ENCODE results near the gene STX10. TPM values are rescaled to one million over a fixed set of nuclear protein-coding genes. Genes with fewer than 3 reads are reported as not detected.
A peak's percentile ranks its signal among the peaks of the same experiment; 100 is the strongest.

Gene STX10
- total RNA-seq, 1 experiment from 2014 or later, result 56.9 TPM

- TF ChIP-seq, protein P1, sequence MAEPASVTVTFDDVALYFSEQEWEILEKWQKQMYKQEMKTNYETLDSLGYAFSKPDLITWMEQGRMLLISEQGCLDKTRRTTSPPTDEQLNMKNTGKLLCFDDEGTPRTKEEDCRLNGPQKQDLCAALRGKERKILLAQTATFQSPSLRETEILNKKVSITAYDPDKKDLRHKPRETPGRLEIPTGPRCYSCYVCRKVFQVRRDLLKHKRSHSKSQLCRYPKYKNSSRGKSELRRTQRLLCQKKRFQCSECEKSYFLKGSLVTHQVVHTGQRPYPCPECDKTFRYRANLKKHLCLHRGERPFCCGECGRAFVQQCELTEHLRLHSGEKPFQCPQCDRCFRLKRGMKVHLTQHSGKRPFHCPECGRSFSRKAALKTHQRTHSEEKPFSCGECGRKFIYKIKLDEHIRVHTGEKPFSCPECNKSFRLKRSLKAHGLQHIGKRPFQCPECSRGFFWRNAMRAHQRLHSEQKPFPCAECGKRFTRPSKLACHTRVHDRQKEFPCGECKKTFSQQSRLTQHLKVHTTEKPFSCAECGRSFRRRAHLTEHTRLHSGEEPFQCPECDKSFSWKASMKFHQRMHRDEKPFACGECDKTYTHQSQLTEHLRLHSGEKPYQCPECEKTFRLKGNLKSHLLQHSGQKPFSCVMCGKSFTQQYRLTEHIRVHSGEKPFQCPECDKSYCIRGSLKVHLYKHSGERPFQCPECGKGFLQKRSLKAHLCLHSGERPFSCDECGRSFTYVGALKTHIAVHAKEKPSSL (CRISPR knock-in tag; conservative IDR thresholded peaks at IDR 0.05), result no peak
- TF ChIP-seq JUN (CRISPR knock-in tag; IDR thresholded peaks at IDR 0.05), result peak; percentile 82; the same call in 1 of the 2 replicates
- TF ChIP-seq TEAD4 (CRISPR knock-in tag; IDR thresholded peaks at IDR 0.05), result no peak
- TF ChIP-seq, protein P2, sequence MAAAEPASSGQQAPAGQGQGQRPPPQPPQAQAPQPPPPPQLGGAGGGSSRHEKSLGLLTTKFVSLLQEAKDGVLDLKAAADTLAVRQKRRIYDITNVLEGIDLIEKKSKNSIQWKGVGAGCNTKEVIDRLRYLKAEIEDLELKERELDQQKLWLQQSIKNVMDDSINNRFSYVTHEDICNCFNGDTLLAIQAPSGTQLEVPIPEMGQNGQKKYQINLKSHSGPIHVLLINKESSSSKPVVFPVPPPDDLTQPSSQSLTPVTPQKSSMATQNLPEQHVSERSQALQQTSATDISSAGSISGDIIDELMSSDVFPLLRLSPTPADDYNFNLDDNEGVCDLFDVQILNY (CRISPR knock-in tag; IDR thresholded peaks at IDR 0.05), result no peak
- TF ChIP-seq ZNF121 (CRISPR knock-in tag; IDR thresholded peaks at IDR 0.05), result no peak
- TF ChIP-seq ESRRA (CRISPR knock-in tag; IDR thresholded peaks at IDR 0.05; ENCODE audit: borderline replicate concordance), result no peak
- TF ChIP-seq, protein P3, sequence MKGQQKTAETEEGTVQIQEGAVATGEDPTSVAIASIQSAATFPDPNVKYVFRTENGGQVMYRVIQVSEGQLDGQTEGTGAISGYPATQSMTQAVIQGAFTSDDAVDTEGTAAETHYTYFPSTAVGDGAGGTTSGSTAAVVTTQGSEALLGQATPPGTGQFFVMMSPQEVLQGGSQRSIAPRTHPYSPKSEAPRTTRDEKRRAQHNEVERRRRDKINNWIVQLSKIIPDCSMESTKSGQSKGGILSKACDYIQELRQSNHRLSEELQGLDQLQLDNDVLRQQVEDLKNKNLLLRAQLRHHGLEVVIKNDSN (CRISPR knock-in tag; IDR thresholded peaks at IDR 0.05), result 0 out of 2 replicates have a peak, but pooled peaks have one; percentile 11
- no peak for TF ChIP-seq NR2C2 (CRISPR knock-in tag; IDR thresholded peaks at IDR 0.05)
- peak; percentile 69; the same call in 1 of the 2 replicates for TF ChIP-seq ARID4B (CRISPR knock-in tag; IDR thresholded peaks at IDR 0.05; ENCODE audit: borderline replicate concordance)
- TF ChIP-seq CBFB (CRISPR knock-in tag; IDR thresholded peaks at IDR 0.05; ENCODE audit: low read depth), result no peak
- TF ChIP-seq, protein P4, sequence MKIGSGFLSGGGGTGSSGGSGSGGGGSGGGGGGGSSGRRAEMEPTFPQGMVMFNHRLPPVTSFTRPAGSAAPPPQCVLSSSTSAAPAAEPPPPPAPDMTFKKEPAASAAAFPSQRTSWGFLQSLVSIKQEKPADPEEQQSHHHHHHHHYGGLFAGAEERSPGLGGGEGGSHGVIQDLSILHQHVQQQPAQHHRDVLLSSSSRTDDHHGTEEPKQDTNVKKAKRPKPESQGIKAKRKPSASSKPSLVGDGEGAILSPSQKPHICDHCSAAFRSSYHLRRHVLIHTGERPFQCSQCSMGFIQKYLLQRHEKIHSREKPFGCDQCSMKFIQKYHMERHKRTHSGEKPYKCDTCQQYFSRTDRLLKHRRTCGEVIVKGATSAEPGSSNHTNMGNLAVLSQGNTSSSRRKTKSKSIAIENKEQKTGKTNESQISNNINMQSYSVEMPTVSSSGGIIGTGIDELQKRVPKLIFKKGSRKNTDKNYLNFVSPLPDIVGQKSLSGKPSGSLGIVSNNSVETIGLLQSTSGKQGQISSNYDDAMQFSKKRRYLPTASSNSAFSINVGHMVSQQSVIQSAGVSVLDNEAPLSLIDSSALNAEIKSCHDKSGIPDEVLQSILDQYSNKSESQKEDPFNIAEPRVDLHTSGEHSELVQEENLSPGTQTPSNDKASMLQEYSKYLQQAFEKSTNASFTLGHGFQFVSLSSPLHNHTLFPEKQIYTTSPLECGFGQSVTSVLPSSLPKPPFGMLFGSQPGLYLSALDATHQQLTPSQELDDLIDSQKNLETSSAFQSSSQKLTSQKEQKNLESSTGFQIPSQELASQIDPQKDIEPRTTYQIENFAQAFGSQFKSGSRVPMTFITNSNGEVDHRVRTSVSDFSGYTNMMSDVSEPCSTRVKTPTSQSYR (CRISPR knock-in tag; IDR thresholded peaks at IDR 0.05), result peak; percentile 85
Observed at GRCh38 chr19:13118424-13119193, 31.6 kb downstream of the STX10 start (continued).

DNA sequence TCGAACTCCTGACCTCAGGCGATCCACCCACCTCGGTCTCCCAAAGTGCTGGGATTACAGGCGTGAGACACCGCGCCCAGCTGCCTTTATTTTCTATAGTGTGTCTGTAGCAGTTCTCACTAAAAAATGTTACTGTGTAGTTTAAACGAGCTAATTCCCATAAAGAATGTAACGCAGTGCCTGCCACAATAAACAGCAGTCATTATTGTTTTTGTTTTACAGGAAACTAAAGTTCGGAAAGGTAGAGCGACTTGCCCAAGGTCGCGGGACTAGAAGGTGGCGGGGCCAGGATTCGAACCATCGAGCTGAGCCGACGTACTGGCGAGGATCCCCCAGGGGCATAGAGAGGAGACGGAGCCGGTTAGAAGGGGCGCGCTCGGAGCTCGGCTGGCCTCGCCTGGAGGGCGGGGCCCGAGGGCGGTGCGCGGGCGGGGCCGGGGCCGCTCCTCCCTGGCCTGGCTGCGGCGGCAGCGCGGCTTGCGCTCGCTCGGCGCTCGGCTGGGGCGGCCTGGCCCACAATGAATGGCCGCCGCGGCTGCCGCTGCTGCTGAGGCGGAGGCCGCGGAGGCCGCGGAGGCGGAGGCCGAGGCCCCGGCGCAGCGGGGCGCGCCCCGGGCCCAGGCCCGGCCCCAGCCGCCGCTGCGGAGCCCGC, 32.3 kb downstream of the STX10 start, which contains the start of gene NACC1:
Gene NACC1, plus strand, starts transcription at position 493 of the 652 bp plus-strand sequence. CDS start 16,944 bp downstream, outside the sequence.
- DNase-seq (ENCODE audit: low spot score), result peak; percentile 93
- TF ChIP-seq TCF7 (CRISPR knock-in tag; IDR thresholded peaks at IDR 0.05; ENCODE audit: low read depth) (0 out of 2 replicates have a peak, but pooled peaks have one; percentile 58), NFATC4 (CRISPR knock-in tag; IDR thresholded peaks at IDR 0.05) (no peak), TEAD1 (CRISPR knock-in tag; IDR thresholded peaks at IDR 0.05) (no peak), FOXK1 (CRISPR knock-in tag; IDR thresholded peaks at IDR 0.05) (peak; percentile 7; the same call in 1 of the 2 replicates), ZNF121 (CRISPR knock-in tag; IDR thresholded peaks at IDR 0.05) (peak; percentile 59; the same call in 1 of the 2 replicates), USF2 (CRISPR knock-in tag; IDR thresholded peaks at IDR 0.05) (peak; percentile 58; the same call in 1 of the 2 replicates), SP1 (CRISPR knock-in tag; conservative IDR thresholded peaks at IDR 0.05) (peak; percentile 93)
- H3K4me3 Mint-ChIP-seq, result peak within 1 kb of the TSS; percentile 96
- ChIA-PET CTCF (interaction anchor here (0.5 to 3.7 kb wide), 12 partner anchors 13 to 152 kb away, joined by 3 to 16 read pairs (median 6); partner anchors contain the start of genes IER2 and STX10), POLR2A (interaction anchor here (0.5 to 3.3 kb wide), 11 partner anchors 9 to 227 kb away, joined by 3 to 30 read pairs (median 5); partner anchors contain the start of genes GCDH, IER2 and STX10)
- peak; percentile 68 for ATAC-seq
- H3K27me3 Mint-ChIP-seq (ENCODE audit: low read depth), result no peaks in the 10 kb centered on the region; the same call in 1 of the 2 replicates
- peak within 1 kb of the TSS; percentile 98 for H3K27ac Mint-ChIP-seq
- H3K4me1 Mint-ChIP-seq, result peaks cover 52% of the 10 kb centered on the region
- peaks cover 11% of the 10 kb centered on the region; the same call in 1 of the 2 replicates for H3K36me3 Mint-ChIP-seq
- no peaks in the 10 kb centered on the region for H3K9me3 Mint-ChIP-seq

Data from WTC11 (cell line).